ENCODE results near the gene UBXN7. TPM values are rescaled to one million over a fixed set of nuclear protein-coding genes. Genes with fewer than 3 reads are reported as not detected.
"Not testable (repeated sequence)": the region's sequence is repeated elsewhere in the genome, so short reads cannot be mapped to it uniquely, and the experiment has no call there.

Gene UBXN7
- total and polyA plus RNA-seq, 12 donors, result 3.5 to 82.0 (median 24.2) TPM

GRCh38 chr3:196315821-196316220, 116.4 kb downstream of the UBXN7 start:
- Histone ChIP-seq H3K4me3 (no peak overlapping the region), H3K4me1 (replicated peaks in 1 of 2) (no peaks in the 10 kb centered on the region), H3K9me3 (replicated peaks in 1 of 3) (no peaks in the 10 kb centered on the region), H3K27ac (no peak overlapping the region), H3K36me3 (replicated peaks in 1 of 2) (no peaks in the 10 kb centered on the region), H3K27me3 (no peaks in the 10 kb centered on the region)
- intact Hi-C loops (cut with DNase I), result no loop called here
- WGBS, 4 donors, result 95 to 100% (median 98%) methylated on average over 1 of the region's 1 CpG
- no peak for DNase-seq
- no peak for TF ChIP-seq CTCF (IDR thresholded peaks at IDR 0.05)
- TF ChIP-seq POLR2A (IDR thresholded peaks at IDR 0.05), result no peak

- DNase-seq, result no peak
- Histone ChIP-seq H3K36me3 (replicated peaks in 1 of 2) (no peaks in the 10 kb centered on the region), H3K27ac (no peak overlapping the region), H3K4me3 (no peak overlapping the region), H3K4me1 (replicated peaks in 1 of 2) (no peaks in the 10 kb centered on the region), H3K27me3 (no peaks in the 10 kb centered on the region), H3K9me3 (replicated peaks in 1 of 3) (no peaks in the 10 kb centered on the region)
- WGBS, 4 donors, result 93 to 98% (median 95%) methylated on average over 3 of the region's 3 CpGs
- TF ChIP-seq POLR2A (IDR thresholded peaks at IDR 0.05), result no peak
- TF ChIP-seq CTCF (IDR thresholded peaks at IDR 0.05), result no peak
- intact Hi-C loops (cut with DNase I), result no loop called here
These were observed 117.6 kb downstream of the UBXN7 start for GRCh38 chr3:196314597-196314996.

GRCh38 chr3:196314086-196314485, 118.1 kb downstream of the UBXN7 start:
- WGBS, 4 donors, result 85 to 93% (median 87%) methylated on average over 7 of the region's 7 CpGs
- H3K4me3 ChIP-seq; H3K4me1 ChIP-seq (replicated peaks in 1 of 2); DNase-seq; H3K9me3 ChIP-seq (replicated peaks in 1 of 3); H3K36me3 ChIP-seq (replicated peaks in 1 of 2); H3K27me3 ChIP-seq; H3K27ac ChIP-seq; intact Hi-C loops (cut with DNase I): not testable (repeated sequence)

- H3K36me3 ChIP-seq (replicated peaks in 1 of 2); H3K27me3 ChIP-seq; H3K9me3 ChIP-seq (replicated peaks in 1 of 3); intact Hi-C loops (cut with DNase I); DNase-seq; H3K4me1 ChIP-seq (replicated peaks in 1 of 2); H3K27ac ChIP-seq; H3K4me3 ChIP-seq: not testable (repeated sequence)
- 78 to 96% (median 90%) methylated on average over 6 to 8 of the region's 8 CpGs for WGBS, 4 donors
These were observed 129.3 kb downstream of the UBXN7 start for GRCh38 chr3:196302960-196303359.

- WGBS, 4 donors, result 68 to 86% (median 78%) methylated on average over 5 to 8 of the region's 10 CpGs
- DNase-seq; intact Hi-C loops (cut with DNase I); H3K4me3 ChIP-seq; H3K36me3 ChIP-seq (replicated peaks in 1 of 2); H3K9me3 ChIP-seq (replicated peaks in 1 of 3); H3K27me3 ChIP-seq; H3K4me1 ChIP-seq (replicated peaks in 1 of 2); H3K27ac ChIP-seq: not testable (repeated sequence)
These were observed 129.7 kb downstream of the UBXN7 start for GRCh38 chr3:196302551-196302950.

- no peaks in the 10 kb centered on the region for H3K27me3 ChIP-seq
- TF ChIP-seq POLR2A (IDR thresholded peaks at IDR 0.05), result no peak
- no peak for TF ChIP-seq CTCF (IDR thresholded peaks at IDR 0.05)
- no peak for DNase-seq
- 89 to 100% (median 92%) methylated on average over 2 of the region's 2 CpGs for WGBS, 4 donors
- H3K9me3 ChIP-seq (replicated peaks in 1 of 3), result no peaks in the 10 kb centered on the region
- no peaks in the 10 kb centered on the region for H3K36me3 ChIP-seq (replicated peaks in 1 of 2)
- intact Hi-C loops (cut with DNase I), result no loop called here
- no peaks in the 10 kb centered on the region for H3K4me1 ChIP-seq (replicated peaks in 1 of 2)
- no peak overlapping the region for H3K4me3 ChIP-seq
- no peak overlapping the region for H3K27ac ChIP-seq
These were observed 133.7 kb downstream of the UBXN7 start for GRCh38 chr3:196298521-196298920.

Small RNAs within 50 kb of the gene (small RNA-seq; reads per million reads assigned to genes)
- 0 reads per million in 2 donors for gene AC069257.2
- gene AC083822.1, result 0 reads per million in 2 donors
- gene AC117490.1, result 0 reads per million in 2 donors
- 0 reads per million in 2 donors for gene RN7SL434P
- 0 reads per million in 2 donors for gene RN7SL738P
- 0 reads per million in 2 donors for gene RNU6-1279P
- 0 reads per million in 2 donors for gene RNU6-910P

Other genes with a start within 250 kb of the UBXN7 start
- 10 to 100 TPM in 4 of 9 donors, 1 to 10 TPM in 4, not detected in 1; 3.0 to 26.0 (median 8.2) TPM for gene ZDHHC19, start 221.0 kb downstream of the UBXN7 start, total RNA-seq
- 10 to 100 TPM in 1 of 3 donors, 1 to 10 TPM in 2; 5.9 to 59.2 (median 7.4) TPM for gene ZDHHC19, start 221.0 kb downstream of the UBXN7 start, polyA plus RNA-seq
- gene SLC51A, start 215.9 kb downstream of the UBXN7 start, total RNA-seq, result 10 to 100 TPM in 5 of 9 donors, 1 to 10 TPM in 4; 1.2 to 73.1 (median 10.8) TPM
- 10 to 100 TPM in 2 of 3 donors, 1 to 10 TPM in 1; 3.7 to 45.5 (median 35.0) TPM for gene SLC51A, start 215.9 kb downstream of the UBXN7 start, polyA plus RNA-seq
- 10 to 100 TPM; 44.9 to 97.1 (median 78.0) TPM for gene PCYT1A, start 144.7 kb downstream of the UBXN7 start, total RNA-seq
- 100 to 1,000 TPM in 1 of 3 donors, 10 to 100 TPM in 2; 20.8 to 111 (median 27.5) TPM for gene PCYT1A, start 144.7 kb downstream of the UBXN7 start, polyA plus RNA-seq
- gene DYNLT2B, start 114.2 kb downstream of the UBXN7 start, total RNA-seq, result 10 to 100 TPM in 3 of 9 donors, 1 to 10 TPM in 6; 3.4 to 34.5 (median 8.9) TPM
- gene DYNLT2B, start 114.2 kb downstream of the UBXN7 start, polyA plus RNA-seq, result 10 to 100 TPM; 13.6 to 19.0 (median 14.6) TPM
- 1 to 10 TPM in 1 of 9 donors, not detected in 8; 1.5 TPM for gene TM4SF19, start 94.0 kb downstream of the UBXN7 start, total RNA-seq
- 1 to 10 TPM in 1 of 3 donors, under 1 TPM in 1, not detected in 1; 0.15 to 8.0 TPM for gene TM4SF19, start 94.0 kb downstream of the UBXN7 start, polyA plus RNA-seq
- 10 to 100 TPM; 10.6 to 22.9 (median 18.9) TPM for gene RNF168, start 71.3 kb upstream of the UBXN7 start, total RNA-seq
- gene RNF168, start 71.3 kb upstream of the UBXN7 start, polyA plus RNA-seq, result 1 to 10 TPM; 4.1 to 9.7 (median 9.4) TPM
- gene SMCO1, start 82.9 kb upstream of the UBXN7 start, total RNA-seq, result under 1 TPM in 1 of 9 donors, not detected in 8; 0.11 TPM
- gene SMCO1, start 82.9 kb upstream of the UBXN7 start, polyA plus RNA-seq, result under 1 TPM in 1 of 3 donors, not detected in 2; 0.07 TPM
- 10 to 100 TPM in 4 of 9 donors, 1 to 10 TPM in 5; 1.8 to 14.3 (median 8.7) TPM for gene WDR53, start 136.1 kb upstream of the UBXN7 start, total RNA-seq
- 10 to 100 TPM; 14.9 to 27.5 (median 16.5) TPM for gene WDR53, start 136.1 kb upstream of the UBXN7 start, polyA plus RNA-seq
- 1 to 10 TPM; 3.2 to 7.9 (median 5.3) TPM for gene FBXO45, start 136.2 kb upstream of the UBXN7 start, total RNA-seq
- 1 to 10 TPM; 1.5 to 8.1 (median 1.8) TPM for gene FBXO45, start 136.2 kb upstream of the UBXN7 start, polyA plus RNA-seq
- gene NRROS, start 207.3 kb upstream of the UBXN7 start, total RNA-seq, result 1 to 10 TPM; 1.1 to 9.9 (median 7.6) TPM
- 1 to 10 TPM; 1.2 to 6.8 (median 2.4) TPM for gene NRROS, start 207.3 kb upstream of the UBXN7 start, polyA plus RNA-seq

Measured in adrenal gland (tissue), 12 donors.